LNCaP clone FGC (cell line): ENCODE results near the gene MRPL41.
A peak's percentile ranks its signal among the peaks of the same experiment; 100 is the strongest.

Source experiments
- DNase-seq: peaks from one replicate; pipeline ENCODE4 v3.0.0-alpha.2; 2011; ENCODE audit warnings: low read depth
- H3K4me3 ChIP-seq: 2 replicates; pipeline ENCODE4 v1.5.1; 2011; ENCODE audit warnings: mild to moderate bottlenecking, low read depth, low read length, control low read depth
- TF ChIP-seq, protein P1 (sequence below): IDR thresholded peaks from 2 replicates; pipeline ENCODE4 v1.5.1; 2012; ENCODE audit warnings: mild to moderate bottlenecking; ENCODE audit not compliant: control insufficient read depth, insufficient read depth; ENCODE audit errors: extremely low read depth

The MRPL41 gene

GRCh38 chr9:137551264-137552021 lies at the start of gene MRPL41:
MRPL41 (plus strand) TSS chr9:137551879; CDS start chr9:137552082, 203 bp downstream.
- TF ChIP-seq, protein P1, sequence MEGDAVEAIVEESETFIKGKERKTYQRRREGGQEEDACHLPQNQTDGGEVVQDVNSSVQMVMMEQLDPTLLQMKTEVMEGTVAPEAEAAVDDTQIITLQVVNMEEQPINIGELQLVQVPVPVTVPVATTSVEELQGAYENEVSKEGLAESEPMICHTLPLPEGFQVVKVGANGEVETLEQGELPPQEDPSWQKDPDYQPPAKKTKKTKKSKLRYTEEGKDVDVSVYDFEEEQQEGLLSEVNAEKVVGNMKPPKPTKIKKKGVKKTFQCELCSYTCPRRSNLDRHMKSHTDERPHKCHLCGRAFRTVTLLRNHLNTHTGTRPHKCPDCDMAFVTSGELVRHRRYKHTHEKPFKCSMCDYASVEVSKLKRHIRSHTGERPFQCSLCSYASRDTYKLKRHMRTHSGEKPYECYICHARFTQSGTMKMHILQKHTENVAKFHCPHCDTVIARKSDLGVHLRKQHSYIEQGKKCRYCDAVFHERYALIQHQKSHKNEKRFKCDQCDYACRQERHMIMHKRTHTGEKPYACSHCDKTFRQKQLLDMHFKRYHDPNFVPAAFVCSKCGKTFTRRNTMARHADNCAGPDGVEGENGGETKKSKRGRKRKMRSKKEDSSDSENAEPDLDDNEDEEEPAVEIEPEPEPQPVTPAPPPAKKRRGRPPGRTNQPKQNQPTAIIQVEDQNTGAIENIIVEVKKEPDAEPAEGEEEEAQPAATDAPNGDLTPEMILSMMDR = peak; percentile 56
- no peak for DNase-seq
- peak within 1 kb of the TSS; percentile 93 for H3K4me3 ChIP-seq

- TF ChIP-seq, protein P1 = no peak
- DNase-seq = no peak
Observed at GRCh38 chr9:137502008-137502911, 49.4 kb upstream of the MRPL41 start.

DNA sequence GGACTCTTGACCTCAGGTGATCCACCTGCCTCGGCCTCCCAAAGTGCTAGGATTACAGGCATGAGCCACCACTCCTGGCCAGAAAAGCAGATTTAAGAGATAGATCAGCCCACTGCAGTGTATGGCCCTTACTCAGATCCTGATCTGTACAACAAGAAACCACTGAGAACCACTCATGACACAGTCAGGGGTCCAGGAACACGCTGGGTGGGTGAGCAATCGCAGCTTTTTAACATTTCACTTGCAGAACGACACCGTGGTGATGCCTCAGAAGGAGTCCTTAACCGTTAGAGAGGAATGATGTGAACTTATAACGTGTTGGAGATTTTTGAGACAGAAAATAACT lies 47.3 kb upstream of the MRPL41 start:
- TF ChIP-seq, protein P1 = no peak
- DNase-seq = no peak
- H3K4me3 ChIP-seq = no peak overlapping the region

More at GRCh38 chr9:137502008-137502911, 49.4 kb upstream of the MRPL41 start:
- H3K4me3 ChIP-seq = no peak overlapping the region

- TF ChIP-seq, protein P1 = no peak
- no peak overlapping the region for H3K4me3 ChIP-seq
- no peak for DNase-seq
Observed at GRCh38 chr9:137505421-137506140, 46.1 kb upstream of the MRPL41 start.

GRCh38 chr9:137506274-137506673 lies 45.4 kb upstream of the MRPL41 start:
- H3K4me3 ChIP-seq = no peak overlapping the region
- no peak for DNase-seq
- TF ChIP-seq, protein P1 = no peak

GRCh38 chr9:137506702-137507171 lies 44.9 kb upstream of the MRPL41 start:
- TF ChIP-seq, protein P1 = no peak
- H3K4me3 ChIP-seq = no peak overlapping the region
- DNase-seq = no peak
